Hematopoietic multipotent progenitor cell treated with erythropoietin and hydrocortisone succinate and interleukin-3 and kit ligand, for 15 days (in vitro differentiated cells): Measurements from ENCODE around the gene TBC1D9B.
"Not testable (repeated sequence)": the region's sequence is repeated elsewhere in the genome, so short reads cannot be mapped to it uniquely, and the experiment has no call there.

ENCODE experiments used
- DNase-seq: peaks from one replicate; pipeline ENCODE4 v3.0.0-alpha.2; 2015; ENCODE audit warnings: low spot score

The TBC1D9B gene

DNA sequence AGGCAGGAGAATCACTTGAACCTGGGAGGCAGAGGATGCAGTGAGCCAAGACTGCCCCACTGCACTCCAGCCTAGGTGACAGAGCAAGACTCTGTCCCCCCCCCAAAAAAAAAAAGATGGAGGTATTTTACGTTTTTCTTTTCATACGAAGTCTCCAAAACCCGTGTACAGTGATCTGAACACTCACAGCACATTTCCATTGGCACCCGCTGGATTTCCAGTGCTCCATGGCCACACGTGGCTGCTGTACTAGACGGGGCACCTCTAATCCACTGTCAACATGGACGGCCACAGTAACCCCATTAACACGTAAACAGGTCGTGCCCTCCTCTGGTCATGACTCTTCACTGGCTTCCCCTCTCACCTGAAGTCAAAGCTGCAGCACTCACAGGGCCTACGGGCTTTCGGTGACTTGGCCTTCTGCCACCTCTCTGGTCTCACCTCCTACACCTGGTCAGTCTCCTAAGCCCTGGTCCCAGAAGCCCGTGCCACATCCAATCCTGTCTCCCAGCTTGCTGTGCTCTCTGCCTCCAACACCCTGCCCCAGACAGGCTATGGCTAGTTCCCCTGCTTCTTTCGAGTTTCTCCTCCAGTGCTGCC lies 22.1 kb downstream of the TBC1D9B start:
- no peak for DNase-seq

DNA sequence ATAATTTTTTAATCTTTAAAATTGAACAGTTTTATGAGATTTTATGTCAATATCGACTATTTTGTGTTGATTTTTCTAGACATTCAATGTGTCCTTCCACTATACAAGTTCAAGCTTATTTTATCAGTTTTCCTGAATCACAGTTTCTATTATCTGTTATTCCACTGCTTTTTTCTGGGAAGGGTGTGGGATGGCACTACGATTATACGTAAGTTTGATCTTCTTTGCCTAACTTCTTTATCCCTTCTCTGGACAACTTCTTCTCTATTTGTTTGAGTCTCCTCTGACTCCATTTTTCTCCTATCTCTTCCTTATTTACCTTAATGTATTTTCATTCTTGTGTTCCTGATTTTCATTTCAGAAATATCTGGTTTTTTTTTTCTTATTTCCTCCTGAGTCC lies 24.5 kb downstream of the TBC1D9B start:
- no peak for DNase-seq

DNA sequence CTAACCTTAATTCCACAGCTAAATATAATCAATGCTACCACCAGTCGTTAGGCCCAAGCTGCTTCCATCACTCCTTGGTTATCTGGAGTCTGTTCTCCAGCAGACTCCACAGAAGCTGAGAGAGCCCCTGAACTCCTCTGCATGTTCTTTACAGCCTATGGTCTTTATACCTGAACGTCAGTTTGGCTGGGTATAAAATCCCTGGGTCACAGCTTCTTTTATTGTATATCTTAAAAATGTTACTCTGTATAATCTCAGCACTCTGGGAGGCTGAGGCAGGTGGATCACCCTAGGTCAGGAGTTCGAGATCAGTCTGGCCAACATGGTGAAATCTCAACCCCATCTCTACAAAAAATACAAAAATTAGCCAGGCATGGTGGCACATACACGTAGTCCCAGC lies 25.4 kb downstream of the TBC1D9B start:
- DNase-seq, result no peak

DNA sequence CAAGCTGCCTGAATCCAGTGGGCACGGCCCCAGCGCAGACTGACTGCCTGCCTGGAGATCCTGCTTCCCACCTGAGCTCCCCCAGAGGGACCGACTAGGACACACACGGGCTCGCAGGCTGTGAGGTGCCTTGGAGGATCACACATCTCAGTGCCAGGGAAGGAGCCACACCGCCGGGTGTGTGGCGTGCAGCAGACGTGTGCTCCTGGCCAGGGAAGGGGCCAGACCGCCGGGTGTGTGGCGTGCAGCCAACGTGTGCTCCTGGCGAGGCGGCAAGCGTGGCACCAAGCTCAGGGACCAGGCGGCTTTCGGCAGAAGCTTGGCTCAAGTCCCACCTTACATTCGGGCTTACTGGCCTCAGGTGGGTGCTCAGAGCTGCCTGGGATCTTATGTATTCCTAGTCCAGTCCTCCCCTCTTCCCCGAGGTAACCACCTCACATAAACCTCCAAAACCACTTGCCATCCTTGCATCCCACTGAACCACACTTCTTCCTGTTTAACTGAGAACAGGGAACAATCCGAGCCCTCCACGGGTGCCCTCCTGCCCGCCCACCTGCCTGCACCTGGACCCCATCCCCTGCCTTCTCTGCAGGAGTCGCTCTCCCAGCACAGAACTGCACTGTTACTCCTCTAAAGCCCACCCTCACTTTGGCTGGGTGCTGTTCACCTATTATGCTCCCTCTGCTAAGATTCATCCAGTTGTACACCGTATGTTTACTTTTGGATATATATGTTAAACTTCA lies 26.7 kb downstream of the TBC1D9B start:
- DNase-seq, result no peak

DNA sequence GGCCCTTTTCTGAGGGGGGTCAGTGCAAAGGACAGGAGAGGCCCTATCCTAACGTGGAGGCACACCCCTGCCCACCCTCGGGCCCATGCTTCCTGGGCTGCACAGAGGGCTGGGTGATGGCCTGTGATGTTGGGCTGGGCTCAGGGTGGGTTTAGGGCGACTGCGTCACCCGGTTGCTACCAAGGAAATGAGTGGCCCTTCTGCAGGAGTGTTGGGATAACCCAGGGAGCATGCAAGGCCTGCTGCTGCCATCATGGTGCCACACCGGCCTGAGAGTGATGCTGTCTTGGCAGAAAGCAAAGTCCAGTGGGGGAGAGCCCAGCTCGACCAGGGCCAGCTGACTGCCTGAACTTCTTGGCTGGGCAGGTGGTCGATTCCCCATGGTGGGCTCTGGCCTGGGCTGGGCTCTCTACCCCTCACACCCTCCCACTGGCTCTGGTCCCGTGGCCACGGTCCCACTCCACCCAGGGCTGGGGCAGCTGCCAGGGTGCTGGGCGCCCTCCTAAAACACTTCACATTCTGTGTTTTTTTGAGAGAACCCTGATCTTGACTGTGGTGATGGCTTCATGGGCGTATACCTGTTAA lies 27.5 kb downstream of the TBC1D9B start:
- no peak for DNase-seq

DNA sequence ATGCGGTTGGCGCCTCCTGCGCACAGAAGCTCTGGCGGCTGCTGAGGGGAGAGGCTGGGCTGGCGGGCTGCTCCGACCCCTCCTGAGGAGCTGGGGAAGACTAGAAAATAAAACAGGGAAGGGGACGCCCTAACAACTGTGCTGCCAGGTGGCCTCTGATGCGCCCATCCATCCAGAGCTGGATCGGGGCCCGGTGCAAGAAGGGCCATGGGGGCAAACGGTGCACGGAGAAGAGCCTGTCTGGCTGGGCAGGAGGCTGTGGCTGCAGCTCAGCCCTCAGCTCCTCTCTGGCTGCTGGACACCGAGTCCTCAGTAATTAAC lies 28.0 kb downstream of the TBC1D9B start:
- DNase-seq, result no peak

DNA sequence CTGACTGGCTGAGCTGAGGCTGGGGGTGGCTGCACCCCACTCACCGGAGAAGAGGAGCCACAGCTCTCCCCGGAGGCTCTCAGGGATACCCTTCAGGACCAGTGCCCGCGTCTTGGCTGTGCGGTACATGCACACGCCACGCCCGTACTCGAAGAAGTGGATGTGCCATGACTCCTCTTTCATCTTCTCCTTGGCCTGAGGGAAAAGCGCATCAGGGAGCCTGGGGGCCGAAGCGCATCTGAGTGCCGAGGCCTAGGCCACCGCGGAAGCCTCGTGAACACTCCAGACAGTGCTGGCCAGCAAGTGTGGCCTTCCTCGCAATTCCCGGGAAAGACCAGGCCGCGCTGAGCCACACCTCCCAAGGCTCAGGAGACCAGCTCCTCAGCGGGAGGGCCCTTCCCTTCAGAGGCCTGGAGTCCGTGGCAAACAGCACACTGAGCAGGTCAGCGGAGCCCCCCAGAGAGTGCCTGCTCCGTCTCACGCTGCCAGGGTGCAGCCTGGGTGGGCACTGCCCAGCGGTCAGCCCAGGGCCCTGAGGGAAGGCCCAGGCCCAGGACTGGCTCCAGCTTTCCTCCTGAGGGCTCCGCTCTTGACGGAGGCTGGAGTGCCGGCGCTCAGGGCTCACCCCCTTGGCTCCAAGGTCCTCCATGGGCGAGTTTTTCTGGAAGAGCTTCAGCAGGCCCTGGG lies 28.6 kb downstream of the TBC1D9B start:
- DNase-seq, result no peak

DNA sequence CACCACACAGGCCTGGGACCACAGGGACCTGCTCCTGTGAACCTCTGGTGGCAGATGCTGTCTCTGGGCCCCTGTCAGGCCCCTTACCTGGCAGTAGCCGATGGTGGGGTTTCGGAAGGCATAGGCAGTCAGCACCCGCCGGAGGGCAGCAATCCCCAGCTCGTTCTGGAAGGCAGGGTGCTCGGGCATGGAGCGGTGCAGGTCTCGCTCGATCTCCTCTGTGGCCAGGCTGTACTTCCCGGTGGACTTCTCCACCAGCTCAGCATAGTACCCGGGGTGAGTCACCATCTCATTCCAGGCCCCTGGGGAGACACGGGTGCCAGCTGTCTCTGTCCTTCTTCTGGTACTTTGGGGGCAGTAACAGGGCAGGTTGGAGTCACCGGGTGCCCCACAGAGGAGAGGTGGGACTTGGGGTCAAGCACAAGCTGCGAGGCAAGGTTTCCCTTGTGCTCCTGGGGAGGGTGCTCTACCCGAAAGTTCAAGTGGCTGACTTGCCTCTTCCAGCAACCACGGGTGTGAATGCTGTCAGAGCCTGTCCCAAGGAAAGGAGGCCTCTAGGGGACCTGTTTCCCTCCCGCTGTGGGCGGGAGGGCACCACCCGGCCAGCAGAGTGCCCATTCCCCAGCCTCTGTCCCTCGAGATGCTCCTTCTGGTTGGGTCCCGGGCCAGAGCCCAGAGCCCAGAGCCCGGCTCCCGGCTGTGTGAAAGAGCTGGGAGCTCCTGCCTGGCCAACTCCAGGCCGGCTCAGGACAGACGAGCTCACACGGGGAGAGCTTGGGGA lies 29.3 kb downstream of the TBC1D9B start:
- no peak for DNase-seq

DNA sequence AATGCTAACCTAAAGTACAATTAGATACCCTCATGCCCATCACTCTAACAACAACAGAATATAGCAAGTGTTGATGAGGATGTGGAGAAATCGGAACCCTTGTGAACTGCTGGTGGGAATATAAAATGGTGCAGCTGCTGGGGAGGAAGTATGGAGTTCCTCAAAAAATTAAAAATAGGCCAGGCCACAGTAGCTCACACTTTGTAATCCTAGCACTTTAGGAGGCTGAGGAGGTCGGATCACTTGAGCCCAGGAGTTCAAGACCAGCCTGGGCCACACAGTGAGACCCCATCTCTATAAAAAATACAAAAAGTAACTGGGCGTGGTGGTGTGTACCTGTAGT lies 31.1 kb downstream of the TBC1D9B start:
- no peak for DNase-seq

DNA sequence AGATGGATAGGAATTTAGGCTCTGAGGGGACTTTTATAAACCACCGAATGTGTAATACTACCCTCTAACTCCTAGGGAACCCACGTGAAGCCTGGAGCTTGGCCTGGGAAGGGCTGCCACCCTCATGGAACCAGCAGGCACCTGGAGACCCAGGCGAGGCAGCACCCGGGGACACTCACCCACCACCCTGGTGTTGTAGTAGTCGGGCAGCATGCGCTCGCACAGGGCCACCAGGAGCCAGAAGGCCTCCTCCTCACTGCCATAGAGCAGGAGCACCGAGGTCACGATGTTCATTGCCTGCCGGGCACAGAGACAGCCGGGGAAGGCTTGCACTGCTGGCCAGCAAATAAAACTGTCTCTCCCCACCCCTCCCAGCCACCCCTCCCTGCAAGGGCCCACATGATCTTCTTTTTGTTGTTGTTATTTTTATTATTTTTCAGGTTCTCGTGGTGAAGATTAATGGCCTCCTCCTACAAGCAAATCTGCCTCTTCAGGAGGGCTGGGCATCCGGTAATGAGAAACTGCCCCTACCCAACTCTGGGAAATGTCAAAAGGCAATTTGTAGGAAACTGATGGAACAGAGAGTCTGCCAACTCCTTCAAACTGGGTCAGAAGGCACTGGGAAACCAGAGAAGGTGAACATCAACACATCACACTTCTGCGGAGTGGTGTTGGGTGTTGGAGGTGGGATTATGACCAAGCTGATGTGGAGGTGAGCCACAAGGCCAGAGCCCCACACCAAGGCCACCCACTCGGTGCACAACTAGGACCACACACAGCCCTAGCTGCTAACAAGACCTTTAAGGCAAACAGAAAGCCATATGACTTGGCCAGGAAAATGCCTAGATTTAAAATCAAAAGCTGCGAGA lies 31.7 kb downstream of the TBC1D9B start:
- no peak for DNase-seq

DNA sequence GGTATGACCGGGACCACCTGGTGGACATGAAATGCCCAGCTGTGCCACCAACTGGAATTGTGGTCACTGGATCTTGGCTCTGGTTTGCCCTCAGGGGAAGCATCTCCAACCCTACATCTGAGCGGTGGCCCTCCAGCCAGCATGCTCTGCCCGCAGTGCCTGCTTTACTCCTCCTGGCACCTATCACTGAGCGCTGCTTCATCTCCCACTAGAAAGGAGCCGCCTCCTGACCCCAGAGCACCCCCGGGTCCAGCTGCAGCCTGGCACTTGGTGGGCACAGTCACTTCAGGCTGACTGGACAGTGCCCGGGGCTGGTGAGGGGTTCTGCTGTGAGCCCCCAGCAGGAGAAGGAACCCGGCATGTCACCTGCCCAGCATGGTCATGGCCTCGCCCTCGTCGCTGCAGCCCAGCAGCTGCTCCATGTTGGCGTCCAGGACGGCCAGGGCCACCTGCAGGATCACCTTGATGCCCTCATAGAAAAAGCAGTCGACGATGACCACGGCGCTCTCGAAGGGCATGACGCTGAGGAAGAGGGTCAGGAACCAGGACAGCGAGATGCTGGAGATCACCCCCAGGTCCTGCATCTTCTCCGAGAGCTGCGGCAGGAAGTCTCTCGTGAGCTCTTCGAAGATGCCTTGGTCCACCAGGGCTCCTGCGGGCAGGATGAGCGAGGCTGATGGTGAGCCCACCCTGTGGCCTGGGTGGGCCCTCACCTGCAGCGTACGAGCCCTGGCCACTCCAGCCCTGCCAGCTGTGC lies 33.0 kb downstream of the TBC1D9B start:
- DNase-seq, result no peak

DNA sequence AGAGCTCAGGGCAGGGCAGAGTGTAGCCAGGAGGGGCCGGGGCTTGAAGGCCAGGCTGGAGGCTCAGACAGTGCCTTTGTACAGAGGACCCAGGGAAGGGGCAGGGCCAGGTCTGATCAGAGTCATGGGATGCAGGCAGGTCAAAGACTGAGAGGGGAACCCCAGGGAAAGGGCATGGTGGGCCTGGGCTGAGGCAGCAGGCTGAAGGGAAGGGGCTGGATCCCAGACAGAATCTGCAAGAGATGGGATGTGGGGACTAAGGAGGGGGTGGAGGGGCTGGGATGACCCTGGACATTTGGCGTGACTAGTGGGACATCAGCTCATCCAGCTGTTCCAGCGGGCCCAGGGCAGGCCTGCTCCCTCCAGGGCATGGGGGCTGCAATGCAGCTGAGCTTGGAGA lies 33.6 kb downstream of the TBC1D9B start:
- no peak for DNase-seq

DNA sequence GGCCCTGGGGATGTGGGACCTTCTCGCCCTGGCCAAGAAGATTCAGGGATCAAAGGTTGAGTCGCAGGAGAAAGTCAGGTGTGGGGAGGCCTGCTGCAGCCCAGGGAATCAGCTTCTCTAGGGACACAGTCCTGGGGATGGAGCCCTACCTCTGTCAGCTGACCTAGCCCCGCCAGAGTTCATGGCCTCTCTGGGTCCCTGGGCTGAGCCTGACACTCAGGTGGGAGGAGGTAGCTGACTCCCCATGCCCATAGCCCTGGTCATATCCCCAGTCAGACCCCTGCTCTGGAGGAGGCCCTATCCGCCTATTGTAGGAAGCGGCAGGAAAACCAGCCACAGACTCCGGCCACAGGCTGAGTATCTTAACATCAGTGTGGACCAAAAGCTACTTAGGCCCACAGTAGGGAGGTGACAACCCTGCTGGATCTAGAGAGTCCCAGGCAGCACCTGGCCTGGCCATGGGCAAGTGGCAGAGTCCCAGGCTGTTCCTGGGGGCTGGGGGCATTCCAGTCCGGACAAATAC lies 34.0 kb downstream of the TBC1D9B start:
- DNase-seq, result no peak

DNA sequence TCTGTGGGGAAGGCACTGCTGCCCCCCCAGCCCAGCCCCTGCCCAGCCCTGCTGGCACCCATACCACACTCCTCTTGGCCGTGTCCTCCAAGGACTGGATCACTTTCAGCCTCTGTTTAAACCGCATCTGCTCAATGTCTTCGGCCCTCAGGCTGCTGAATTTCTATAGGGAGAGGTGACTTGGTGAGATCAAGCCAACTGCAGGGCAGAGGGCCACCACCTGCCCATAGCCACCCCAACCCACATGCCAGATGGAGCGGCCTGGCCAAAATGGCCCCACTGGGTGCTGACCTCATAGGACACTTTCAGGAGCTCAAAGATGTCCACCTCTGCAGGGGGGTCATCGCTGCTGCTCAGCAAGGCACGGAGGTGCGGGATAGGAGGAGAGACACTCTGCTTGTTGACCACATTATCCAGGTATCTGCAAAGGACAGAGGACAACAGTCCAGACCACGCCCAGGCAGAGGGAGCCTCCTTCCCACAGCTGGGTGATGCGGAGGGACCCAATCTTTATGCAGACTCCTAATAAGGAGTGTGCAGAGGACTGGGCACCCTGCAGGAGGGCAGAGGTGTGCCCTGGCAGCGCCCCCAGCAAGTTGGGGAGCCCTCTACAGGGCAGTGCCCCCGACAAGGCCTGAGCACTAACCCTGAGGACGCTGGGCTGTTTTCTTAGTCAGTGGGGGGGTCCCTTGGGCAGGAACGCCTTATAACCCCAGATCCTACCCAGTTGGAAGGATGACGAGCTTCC lies 34.7 kb downstream of the TBC1D9B start:
- DNase-seq, result no peak

DNA sequence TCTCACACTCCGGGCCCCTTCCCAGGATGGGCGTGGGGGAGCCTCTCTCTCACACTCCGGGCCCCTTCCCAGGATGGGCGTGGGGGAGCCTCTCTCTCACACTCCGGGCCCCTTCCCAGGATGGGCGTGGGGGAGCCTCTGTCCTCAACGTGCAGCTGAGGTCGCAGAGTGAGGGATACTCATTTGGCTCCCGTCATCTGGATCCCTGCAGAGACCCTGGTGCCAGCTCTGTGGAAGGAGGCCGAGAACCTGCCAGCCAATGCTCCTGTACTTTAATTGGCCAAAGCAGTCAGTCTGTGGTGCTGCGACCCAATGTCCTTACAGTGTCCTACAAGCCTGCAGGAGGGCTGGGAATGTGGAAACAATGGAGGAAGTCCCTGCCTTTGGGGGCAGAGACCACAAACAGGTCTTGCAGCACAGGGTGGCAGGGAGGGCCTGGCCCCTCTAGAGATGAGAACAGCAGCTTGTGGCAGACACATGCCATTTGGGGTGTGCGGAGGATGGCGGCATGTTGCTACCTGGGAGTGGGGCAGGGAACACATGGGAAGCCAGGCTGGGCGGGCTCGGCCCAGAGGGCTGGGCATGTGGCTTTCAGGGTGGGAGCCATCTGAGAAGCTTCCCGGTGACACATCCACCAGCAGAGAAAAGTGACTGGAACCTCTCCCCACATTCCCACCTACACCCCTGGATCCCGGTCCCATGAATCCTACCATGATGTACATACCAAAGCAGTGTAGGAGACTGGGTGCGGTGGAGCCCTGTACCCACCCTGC lies 35.5 kb downstream of the TBC1D9B start:
- DNase-seq, result no peak

DNA sequence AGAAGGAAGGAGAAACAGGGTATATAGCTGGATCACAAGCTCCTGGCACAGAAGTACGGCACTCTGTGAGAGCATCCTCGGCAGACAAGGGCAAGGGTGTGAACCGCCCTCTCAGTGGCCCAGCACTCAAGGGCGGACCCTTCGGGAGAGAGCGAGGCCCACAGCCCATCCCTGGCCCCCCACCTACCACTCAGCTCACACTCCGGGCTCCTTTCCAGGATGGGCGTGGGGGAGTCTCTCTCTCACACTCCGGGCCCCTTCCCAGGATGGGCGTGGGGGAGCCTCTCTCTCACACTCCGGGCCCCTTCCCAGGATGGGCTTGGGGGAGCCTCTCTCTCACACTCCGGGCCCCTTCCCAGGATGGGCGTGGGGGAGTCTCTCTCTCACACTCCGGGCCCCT lies 36.2 kb downstream of the TBC1D9B start:
- not testable (repeated sequence) for DNase-seq

DNA sequence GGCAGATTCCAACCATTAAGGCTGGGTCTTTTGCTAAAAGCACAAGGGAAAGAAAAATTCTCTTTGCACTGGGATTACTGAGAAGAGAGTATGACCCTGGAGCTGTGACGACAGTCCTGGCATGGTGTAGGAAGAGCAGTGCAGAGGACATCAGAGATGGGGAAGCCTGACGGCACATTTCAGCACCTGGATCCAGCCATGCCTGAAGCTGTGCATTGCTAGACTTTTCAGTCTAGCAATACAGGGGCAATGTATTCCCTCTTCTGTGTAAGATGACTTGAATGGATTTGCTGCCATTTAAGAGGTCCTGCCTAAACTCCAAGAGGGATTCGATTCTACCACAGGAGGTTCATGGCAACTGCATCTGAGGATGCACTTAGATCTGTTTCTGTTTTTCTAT lies 36.7 kb downstream of the TBC1D9B start:
- DNase-seq, result no peak

DNA sequence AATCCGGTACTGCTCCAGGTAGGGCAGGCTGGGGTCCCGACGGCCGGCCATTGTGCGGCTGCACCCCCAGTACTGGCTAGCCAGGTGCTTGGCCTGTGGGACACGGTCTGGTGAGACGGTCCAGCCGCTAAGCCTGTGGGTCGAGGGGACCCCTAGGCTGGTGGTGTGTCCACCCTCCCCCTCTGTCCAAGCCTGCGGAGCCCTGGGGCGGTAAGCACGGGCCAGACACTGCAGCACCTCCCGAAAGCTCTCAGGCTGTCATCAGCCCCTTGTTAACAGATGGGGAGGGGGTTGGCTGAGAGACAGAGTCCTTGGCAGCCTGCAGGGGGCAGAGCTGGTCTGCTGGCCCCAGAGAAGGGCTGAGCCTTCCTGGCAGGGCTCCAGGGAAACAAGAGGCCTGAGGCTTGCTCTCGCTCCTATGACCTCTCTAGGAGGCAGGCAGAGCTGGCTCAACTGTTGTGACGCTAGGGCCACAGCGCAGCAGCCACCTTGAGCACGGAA lies 37.2 kb downstream of the TBC1D9B start:
- DNase-seq, result peak; percentile 11
